B cell (primary cell): ENCODE data around the gene NANS.

ENCODE experiments used
- EZH2 ChIP-seq: IDR thresholded peaks from 2 replicates; pipeline ENCODE4 v1.6.1; 2012; ENCODE audit warnings: borderline replicate concordance, low read depth, mild to moderate bottlenecking, moderate library complexity, low read length; ENCODE audit not compliant: insufficient read depth, poor library complexity, severe bottlenecking
- TF ChIP-seq, protein P1 (sequence below): fragments of 200-600 bp; IDR thresholded peaks from one replicate; pipeline ENCODE4 v1.8.0; 2022; ENCODE audit warnings: antibody characterized with exemption, mild to moderate bottlenecking

DNA sequence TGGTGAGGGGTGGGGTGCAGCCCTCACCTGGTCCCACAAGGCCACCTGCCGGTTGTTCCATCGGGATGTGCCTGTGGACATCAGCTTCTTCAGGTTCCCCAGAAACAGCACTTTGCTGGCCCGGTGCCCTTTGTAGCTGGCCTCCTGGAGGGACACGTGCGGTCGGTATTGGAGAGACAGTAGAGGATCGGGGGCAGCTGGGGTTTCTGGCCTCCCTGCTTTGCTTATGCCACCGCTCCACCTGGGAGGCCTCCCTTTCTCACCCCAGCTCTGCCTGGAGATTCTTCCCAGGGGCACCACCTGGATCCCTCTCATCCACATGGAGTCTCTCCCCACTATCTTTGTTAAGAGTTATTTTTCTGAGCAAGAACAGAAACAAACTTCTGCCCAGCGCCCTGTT lies 75.6 kb downstream of the NANS start:
- TF ChIP-seq, protein P1, sequence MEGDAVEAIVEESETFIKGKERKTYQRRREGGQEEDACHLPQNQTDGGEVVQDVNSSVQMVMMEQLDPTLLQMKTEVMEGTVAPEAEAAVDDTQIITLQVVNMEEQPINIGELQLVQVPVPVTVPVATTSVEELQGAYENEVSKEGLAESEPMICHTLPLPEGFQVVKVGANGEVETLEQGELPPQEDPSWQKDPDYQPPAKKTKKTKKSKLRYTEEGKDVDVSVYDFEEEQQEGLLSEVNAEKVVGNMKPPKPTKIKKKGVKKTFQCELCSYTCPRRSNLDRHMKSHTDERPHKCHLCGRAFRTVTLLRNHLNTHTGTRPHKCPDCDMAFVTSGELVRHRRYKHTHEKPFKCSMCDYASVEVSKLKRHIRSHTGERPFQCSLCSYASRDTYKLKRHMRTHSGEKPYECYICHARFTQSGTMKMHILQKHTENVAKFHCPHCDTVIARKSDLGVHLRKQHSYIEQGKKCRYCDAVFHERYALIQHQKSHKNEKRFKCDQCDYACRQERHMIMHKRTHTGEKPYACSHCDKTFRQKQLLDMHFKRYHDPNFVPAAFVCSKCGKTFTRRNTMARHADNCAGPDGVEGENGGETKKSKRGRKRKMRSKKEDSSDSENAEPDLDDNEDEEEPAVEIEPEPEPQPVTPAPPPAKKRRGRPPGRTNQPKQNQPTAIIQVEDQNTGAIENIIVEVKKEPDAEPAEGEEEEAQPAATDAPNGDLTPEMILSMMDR, result no peak
- no peak for TF ChIP-seq EZH2
